ENCODE data around the gene SINHCAF. TPM values are rescaled to one million over a fixed set of nuclear protein-coding genes. Genes with fewer than 3 reads are reported as not detected.

The SINHCAF gene
- total RNA-seq, 1 experiment from 2014 or later, result 179 TPM

DNA sequence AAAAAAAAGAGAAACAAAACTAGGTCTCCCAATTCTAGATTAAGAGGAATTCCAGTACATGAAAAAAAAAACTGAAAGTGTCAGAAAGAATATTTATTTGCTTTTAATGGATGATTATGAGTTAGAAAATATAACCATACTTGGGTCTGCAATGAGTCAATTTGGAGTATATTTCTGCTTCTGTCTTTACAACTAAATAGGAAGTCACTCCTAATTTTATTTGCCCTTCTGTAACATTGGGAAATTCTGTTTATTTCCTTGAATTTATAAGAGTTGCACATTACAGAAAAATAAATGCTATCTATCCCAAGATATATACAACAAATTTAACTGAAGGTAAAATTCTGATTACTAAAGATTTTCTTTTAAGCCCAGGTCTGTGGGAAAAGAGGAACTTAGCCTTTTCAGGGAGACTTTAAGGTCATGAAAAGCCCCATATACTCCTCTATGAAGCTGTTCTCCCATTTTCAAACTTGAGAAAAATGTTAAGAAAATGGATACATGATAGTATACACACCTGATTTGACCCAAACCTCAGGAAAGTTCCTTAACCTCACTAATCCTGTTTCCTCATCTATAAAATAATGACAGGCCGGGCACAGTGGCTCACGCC, 7.2 kb downstream of the SINHCAF start:
- ATAC-seq (no peak), DNase-seq (ENCODE audit: low read depth, low spot score) (no peak)
- ChIA-PET POLR2A (no interaction called here), CTCF (no interaction called here), RAD21 (ENCODE audit: low non-redundant PET in 1 of 2, low total read pairs in 2 of 2, uncharacterized antibody in 2 of 2, unreplicated experiment in 2 of 2) (no interaction called here)
- Histone ChIP-seq H3K36me3 (ENCODE audit: control insufficient read depth in 1 of 2, insufficient read depth in 2 of 2, low read length in 2 of 2) (no peaks in the 10 kb centered on the region), H4K20me1 (ENCODE audit: insufficient read depth) (peaks cover 69% of the 10 kb centered on the region; the same call in 1 of the 2 replicates), H3K4me3 (replicated peaks in 1 of 2; ENCODE audit: low read depth in 1 of 2, low read length in 2 of 2) (no peak overlapping the region), H3K4me2 (ENCODE audit: low read length) (no peak overlapping the region), H2AFZ (ENCODE audit: low read depth, low read length, poor library complexity, severe bottlenecking) (no peak overlapping the region), H3K79me2 (ENCODE audit: insufficient read depth, low read length) (peaks cover 100% of the 10 kb centered on the region), H3K9ac (ENCODE audit: low read length) (no peak overlapping the region), H3K27me3 (ENCODE audit: insufficient read depth, low read length) (no peaks in the 10 kb centered on the region), H3K9me3 (ENCODE audit: control insufficient read depth in 1 of 2, insufficient read depth in 1 of 2, low read depth in 1 of 2, low read length in 2 of 2) (no peaks in the 10 kb centered on the region), H3K9me2 (ENCODE audit: insufficient read depth) (no peaks in the 10 kb centered on the region), H3K27ac (ENCODE audit: low read depth, low read length) (no peak overlapping the region), H3K4me1 (ENCODE audit: control insufficient read depth in 1 of 2, insufficient read depth in 2 of 2, low read length in 2 of 2) (peaks cover 37 to 63% of the 10 kb centered on the region in 2 experiments)
- BruUV-seq (replicated peaks), result no TSS peak
- TF ChIP-seq POLR2A (IDR thresholded peaks at IDR 0.05; ENCODE audit: borderline replicate concordance, extremely low read depth, insufficient read depth, insufficient read length) (no peak), SIN3A (IDR thresholded peaks at IDR 0.05; ENCODE audit: low read depth) (no peak), ATF3 (IDR thresholded peaks at IDR 0.05) (no peak), EGR1 (IDR thresholded peaks at IDR 0.05; ENCODE audit: low read depth) (no peak), YY1 (IDR thresholded peaks at IDR 0.05; ENCODE audit: extremely low read depth, insufficient replicate concordance, low read depth, low read length) (no peak), CEBPB (IDR thresholded peaks at IDR 0.05; ENCODE audit: low read depth) (no peak), REST (IDR thresholded peaks at IDR 0.05; ENCODE audit: low read depth) (no peak), SRF (IDR thresholded peaks at IDR 0.05; ENCODE audit: low read depth) (no peak), RAD21 (IDR thresholded peaks at IDR 0.05; ENCODE audit: low read depth) (no peak), TCF7L2 (IDR thresholded peaks at IDR 0.05; ENCODE audit: borderline replicate concordance, extremely low read depth, insufficient read depth, insufficient read length) (no peak)
- TF ChIP-seq, protein P1, sequence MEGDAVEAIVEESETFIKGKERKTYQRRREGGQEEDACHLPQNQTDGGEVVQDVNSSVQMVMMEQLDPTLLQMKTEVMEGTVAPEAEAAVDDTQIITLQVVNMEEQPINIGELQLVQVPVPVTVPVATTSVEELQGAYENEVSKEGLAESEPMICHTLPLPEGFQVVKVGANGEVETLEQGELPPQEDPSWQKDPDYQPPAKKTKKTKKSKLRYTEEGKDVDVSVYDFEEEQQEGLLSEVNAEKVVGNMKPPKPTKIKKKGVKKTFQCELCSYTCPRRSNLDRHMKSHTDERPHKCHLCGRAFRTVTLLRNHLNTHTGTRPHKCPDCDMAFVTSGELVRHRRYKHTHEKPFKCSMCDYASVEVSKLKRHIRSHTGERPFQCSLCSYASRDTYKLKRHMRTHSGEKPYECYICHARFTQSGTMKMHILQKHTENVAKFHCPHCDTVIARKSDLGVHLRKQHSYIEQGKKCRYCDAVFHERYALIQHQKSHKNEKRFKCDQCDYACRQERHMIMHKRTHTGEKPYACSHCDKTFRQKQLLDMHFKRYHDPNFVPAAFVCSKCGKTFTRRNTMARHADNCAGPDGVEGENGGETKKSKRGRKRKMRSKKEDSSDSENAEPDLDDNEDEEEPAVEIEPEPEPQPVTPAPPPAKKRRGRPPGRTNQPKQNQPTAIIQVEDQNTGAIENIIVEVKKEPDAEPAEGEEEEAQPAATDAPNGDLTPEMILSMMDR (IDR thresholded peaks at IDR 0.05 in 2 of 3, conservative IDR thresholded peaks at IDR 0.05 in 1 of 3; ENCODE audit: borderline replicate concordance in 1 of 3, insufficient read depth in 1 of 3, low read depth in 2 of 3, low read length in 2 of 3), result no peak
- intact Hi-C loops (cut with micrococcal nuclease), result no loop called here

All from HCT116 (cell line).